GM18907 (cell line): ENCODE results near the gene PDYN.

ENCODE experiments used
- ATAC-seq: cut with Tn5 transposase; IDR thresholded peaks from one replicate; pipeline ENCODE4 v1.9.1; 2021; ENCODE audit warnings: mild to moderate bottlenecking, moderate library complexity; ENCODE audit not compliant: unreplicated experiment

The PDYN gene

GRCh38 chr20:1935696-1936366, 58.0 kb downstream of the PDYN start:
- no peak for ATAC-seq

GRCh38 chr20:1934721-1935573, 58.9 kb downstream of the PDYN start:
- ATAC-seq, result no peak

DNA sequence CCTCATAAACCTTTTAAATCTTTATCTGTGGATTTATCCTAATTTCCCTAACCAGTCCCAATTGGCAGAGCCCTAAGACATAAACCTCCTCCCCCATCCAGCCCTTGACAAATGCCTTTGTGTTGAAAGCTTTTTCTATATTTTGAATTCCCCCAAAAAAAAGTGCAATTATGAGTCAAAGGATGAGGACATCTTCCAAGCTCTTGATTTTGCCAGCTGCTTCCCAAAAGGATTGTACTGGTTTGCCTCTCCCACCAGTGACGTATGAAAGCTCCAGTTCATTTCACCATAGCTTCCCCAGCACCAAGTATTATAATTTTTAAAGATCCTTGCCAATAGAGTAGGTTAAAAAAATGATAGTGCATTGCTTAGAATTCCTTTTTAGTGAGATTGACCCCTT, 59.7 kb downstream of the PDYN start:
- ATAC-seq, result no peak

- no peak for ATAC-seq
Observed at GRCh38 chr20:1933465-1933870, 60.4 kb downstream of the PDYN start.

- ATAC-seq, result no peak
Observed at GRCh38 chr20:1932971-1933370, 60.9 kb downstream of the PDYN start.

DNA sequence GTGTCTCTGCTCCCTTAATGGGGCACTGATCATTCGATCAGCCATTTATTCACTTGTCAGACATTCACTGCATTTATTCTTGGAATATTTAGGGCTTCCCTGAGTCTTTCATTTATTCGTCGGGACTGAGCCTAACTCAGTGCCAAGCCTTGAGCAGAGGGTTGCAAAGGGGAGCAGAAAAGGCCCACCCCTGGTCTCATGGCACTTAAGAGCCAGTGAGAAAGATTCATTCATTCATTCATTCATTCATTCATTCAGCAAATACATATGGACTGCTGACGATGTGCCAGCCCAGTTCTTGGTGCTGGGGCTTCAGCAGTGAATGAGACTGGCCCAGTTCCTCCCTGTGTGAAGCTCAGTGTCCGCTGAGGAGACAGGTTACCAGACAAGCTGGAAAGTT, 62.0 kb downstream of the PDYN start:
- ATAC-seq, result no peak

DNA sequence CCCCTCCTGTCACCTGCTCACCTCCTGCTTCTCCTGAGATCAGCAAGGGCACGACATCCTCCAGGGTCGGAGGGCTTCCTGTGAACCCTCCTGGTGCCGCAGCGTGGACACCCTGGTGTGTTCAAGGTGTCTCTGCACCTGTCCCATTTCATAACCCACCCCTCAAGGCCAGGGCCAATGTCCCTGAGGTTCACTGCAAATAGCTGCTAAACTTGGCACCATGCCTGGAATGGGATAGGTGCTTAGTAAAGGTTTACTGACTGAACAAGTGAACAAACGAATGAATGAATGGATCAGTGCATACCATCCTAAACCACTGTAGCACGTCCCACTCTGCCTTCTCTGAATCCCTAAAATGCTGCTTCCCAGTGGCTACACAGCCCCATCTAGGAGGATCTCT, 63.7 kb downstream of the PDYN start:
- no peak for ATAC-seq

- no peak for ATAC-seq
Observed at GRCh38 chr20:1929460-1929859, 64.4 kb downstream of the PDYN start.

GRCh38 chr20:1928782-1929181, 65.1 kb downstream of the PDYN start:
- no peak for ATAC-seq
